NCI-H2029 treated with DMSO at 0.1 percent for 48 hours (cell line): Measurements from ENCODE around the gene STAT1.

ENCODE experiments used
- DNase-seq: peaks from one replicate; lab custom pipeline; 2025; lab: John Stamatoyannopoulos, UW

Gene STAT1

GRCh38 chr2:190959911-190960788 lies 53.8 kb downstream of the STAT1 start:
- no peak for DNase-seq

GRCh38 chr2:190953257-190953656 lies 60.7 kb downstream of the STAT1 start:
- no peak for DNase-seq

GRCh38 chr2:190950566-190950991 lies 63.4 kb downstream of the STAT1 start:
- no peak for DNase-seq

DNA sequence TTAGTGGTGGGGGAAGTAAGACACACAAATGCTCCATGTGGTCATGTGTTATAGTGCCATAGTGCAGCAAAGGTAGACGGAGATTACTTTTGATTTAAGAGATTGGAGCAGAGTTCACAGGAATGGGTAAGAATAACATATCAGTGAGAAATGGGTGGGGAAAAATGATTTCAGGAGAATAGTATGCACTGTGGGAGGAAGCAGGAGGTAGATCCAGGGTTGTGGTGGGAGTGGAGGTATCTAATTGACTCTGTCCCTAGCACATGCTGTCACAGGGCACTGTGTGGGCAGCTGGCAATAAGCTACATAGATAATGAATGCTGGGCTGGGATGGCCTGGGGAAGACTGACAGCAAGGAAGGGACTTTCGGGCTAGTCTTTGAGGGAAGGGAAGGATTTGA lies 65.3 kb downstream of the STAT1 start:
- DNase-seq = no peak

DNA sequence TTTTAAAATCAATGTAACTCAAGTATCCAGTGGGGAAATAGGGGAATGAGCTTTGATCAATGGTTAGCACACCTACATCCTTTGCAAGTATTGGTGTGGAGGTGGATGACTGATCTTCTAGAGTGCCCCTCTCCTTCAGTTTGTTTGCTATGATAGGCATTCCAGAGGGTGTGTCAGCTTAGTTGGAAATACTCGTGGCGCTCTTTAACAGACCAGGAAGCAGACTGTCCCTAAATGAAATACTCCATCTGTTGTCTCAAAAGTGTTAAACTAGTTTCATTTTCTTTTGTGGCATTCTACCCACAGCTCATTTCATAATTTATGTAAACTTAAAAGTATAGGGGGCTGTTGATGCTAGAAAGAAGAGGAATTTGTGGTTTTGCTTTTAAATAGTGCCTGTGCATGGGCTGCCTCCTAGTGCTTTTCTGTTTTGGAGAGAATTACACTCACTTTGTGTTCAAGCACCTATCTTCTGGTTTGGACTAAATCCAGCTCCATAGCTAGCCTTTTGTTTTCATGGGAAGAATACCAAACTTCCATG lies 66.2 kb downstream of the STAT1 start:
- peak; percentile 64 for DNase-seq

DNA sequence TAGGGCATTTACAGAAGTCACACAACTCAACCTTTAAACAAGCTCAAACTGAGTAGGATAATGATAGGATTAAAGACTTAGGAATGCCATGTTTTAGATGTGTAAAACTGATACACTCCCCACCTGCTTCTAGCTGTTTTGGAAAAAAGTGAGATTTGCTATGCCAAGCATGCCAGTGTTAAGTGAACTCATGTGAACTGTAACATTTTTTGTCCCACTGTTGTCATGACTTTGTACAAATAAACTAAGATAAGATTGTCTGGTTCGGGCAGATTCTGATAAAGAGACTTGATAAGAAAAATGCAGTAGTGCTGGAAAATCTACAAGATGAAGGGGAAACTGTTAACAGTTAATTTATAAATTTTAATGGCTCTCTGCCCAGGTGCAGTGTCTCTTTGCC lies 66.8 kb downstream of the STAT1 start:
- no peak for DNase-seq

- DNase-seq = no peak
Measured at GRCh38 chr2:190943706-190944105, 70.3 kb downstream of the STAT1 start.

DNA sequence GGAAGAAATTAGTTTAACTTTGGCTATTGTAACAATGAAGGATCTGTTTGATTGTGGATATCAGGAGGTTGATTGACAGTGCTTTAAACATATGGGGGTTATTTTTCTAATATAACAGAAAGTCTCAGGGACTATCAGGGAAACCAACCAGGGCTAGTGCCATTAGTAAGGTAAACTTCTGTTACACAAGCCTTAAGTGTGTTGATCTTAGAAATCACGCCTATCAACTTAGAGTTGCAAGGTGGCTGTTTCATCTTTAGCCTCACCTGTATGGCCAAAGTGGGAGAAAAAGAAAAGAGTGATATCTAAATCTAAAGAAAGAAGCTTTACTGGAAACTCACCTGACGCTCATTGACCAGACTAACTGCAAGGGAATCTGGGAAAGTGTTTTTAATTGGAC lies 71.3 kb downstream of the STAT1 start:
- no peak for DNase-seq

DNA sequence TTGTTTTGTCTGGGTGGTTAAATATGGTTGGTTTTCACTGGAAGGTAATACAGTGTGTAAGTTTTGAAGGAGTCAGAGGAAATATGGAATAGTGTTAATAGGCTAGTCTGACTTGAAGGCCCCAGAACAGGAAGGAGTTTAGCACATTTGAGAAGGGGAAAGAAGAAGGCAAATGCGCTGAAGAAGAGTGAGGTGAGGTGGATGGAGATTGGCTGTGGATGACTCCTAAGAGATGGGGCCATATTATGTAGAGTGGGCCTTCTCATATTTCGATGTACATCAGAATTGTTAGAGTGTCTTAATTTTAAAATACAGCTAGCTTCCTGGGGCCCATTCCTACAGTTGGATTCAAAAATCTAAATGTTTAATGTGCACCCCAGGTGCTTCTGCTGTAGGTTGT lies 72.4 kb downstream of the STAT1 start:
- no peak for DNase-seq

DNA sequence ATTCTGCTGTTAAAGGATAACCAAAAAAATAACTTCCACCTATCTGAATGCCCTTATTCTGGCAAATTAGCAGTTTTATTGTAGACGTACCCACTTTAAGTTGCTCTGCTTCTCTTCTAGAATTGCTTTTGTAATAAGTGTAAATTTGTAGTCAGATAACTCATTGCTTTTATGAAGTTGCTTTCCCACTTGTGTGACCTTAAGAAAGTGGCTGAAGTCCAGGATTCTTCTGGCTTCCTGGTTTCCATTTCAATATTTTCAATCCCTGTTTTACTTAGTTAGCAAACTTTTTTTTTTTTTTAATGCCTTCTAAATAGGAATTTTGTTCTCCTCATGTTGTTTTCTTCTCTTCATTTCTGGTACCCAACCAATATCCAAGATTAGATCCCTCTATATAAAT lies 73.5 kb downstream of the STAT1 start:
- DNase-seq = no peak

GRCh38 chr2:190938771-190939335 lies 75.1 kb downstream of the STAT1 start:
- DNase-seq = no peak

DNA sequence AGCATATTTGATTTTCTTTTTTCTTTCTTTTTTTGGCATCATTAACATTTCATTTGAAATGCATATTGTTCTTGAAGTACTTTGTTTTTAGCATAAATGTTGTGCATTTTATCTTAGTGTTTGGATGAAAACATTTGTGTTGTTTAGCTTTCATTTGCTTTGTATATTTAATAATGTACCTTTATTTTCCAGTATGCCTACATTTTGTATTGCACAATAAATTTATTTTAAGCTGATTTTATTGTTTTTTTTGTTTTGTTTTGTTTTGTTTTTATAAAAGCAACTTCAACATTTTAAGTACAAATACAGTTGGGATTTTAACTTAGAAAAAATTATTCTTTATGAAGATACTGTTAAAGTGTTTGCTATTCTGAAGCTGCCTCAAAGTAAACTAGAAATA lies 78.9 kb downstream of the STAT1 start:
- DNase-seq = no peak

GRCh38 chr2:190933361-190933760 lies 80.6 kb downstream of the STAT1 start:
- no peak for DNase-seq

- no peak for DNase-seq
Measured at GRCh38 chr2:190932514-190932913, 81.5 kb downstream of the STAT1 start.

GRCh38 chr2:190930411-190930810 lies 83.6 kb downstream of the STAT1 start:
- no peak for DNase-seq

GRCh38 chr2:190929919-190930318 lies 84.1 kb downstream of the STAT1 start:
- no peak for DNase-seq

- no peak for DNase-seq
Measured at GRCh38 chr2:190927301-190927700, 86.7 kb downstream of the STAT1 start.

DNA sequence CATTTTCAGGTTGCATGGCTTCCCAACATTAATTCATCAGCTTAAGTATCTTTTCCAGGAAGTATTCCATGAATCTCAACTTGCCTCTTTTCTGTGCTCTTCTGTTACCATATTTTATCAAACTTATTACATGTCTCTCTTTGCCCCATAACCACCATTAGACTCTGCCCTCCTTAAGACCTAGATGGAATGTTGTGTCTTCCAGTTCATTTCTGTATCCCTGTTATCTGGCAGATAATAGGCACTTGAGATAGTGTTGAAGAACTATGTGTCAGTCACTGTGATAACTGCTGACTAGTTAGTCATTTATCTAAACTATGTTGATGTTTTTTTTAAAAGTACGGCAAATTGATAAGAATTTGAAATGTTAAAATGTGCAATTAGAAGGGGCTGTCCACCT lies 91.6 kb downstream of the STAT1 start:
- no peak for DNase-seq

GRCh38 chr2:190920085-190920484 lies 93.9 kb downstream of the STAT1 start:
- no peak for DNase-seq
